Upper lobe of right lung (tissue), 1 donor: ENCODE results near the gene NEAT1. TPM values are rescaled to one million over a fixed set of nuclear protein-coding genes. Genes with fewer than 3 reads are reported as not detected.
"Not testable (repeated sequence)": the region's sequence is repeated elsewhere in the genome, so short reads cannot be mapped to it uniquely, and the experiment has no call there.

ENCODE experiments used
- ATAC-seq: fragments of 200-7000 bp; cut with Tn5 transposase; one replicate; pipeline ENCODE4 v1.9.1; 2020; ENCODE audit warnings: mild to moderate bottlenecking, moderate library complexity
- DNase-seq: peaks from one replicate; pipeline ENCODE4 v3.0.0-alpha.2; 2020
- H3K27ac ChIP-seq: fragments of 200-600 bp; one replicate; pipeline ENCODE4 v1.8.0; 2022
- H3K27me3 ChIP-seq: fragments of 200-600 bp; one replicate; pipeline ENCODE4 v1.8.0; 2022; ENCODE audit warnings: mild to moderate bottlenecking
- H3K36me3 ChIP-seq: fragments of 200-600 bp; one replicate; pipeline ENCODE4 v1.8.0; 2022
- H3K4me1 ChIP-seq: fragments of 200-600 bp; one replicate; pipeline ENCODE4 v1.8.0; 2022
- H3K4me3 ChIP-seq: fragments of 200-600 bp; one replicate; pipeline ENCODE4 v1.8.0; 2022; ENCODE audit warnings: mild to moderate bottlenecking
- H3K9me3 ChIP-seq: fragments of 200-600 bp; one replicate; pipeline ENCODE4 v1.8.0; 2022
- intact Hi-C: fragments of 100-400 bp; cut with DNase I; formaldehyde crosslinking; loops from one replicate; pipeline ENCODE4 v1.11.0; 2022
- total RNA-seq: library from RNA; stranded (reverse); fragmentation: NEBNext Ultra II Directional; extraction: Animal tissue kit (Norgen Biotek cat#: 25700); gene quantifications from one replicate; pipeline ENCODE4 v1.2.1, GENCODE V29; 2021
- TF ChIP-seq, protein P1 (sequence below): fragments of 200-600 bp; IDR thresholded peaks from one replicate; pipeline ENCODE4 v1.8.0; 2022; ENCODE audit warnings: antibody characterized with exemption
- donor health status: DM: no; HTN: yes; CAD: no; lungs with severe emphysema.

The NEAT1 gene
- total RNA-seq, 1 donor from 2014 or later, result 1,120 TPM

GRCh38 chr11:65448074-65448417, 25.4 kb downstream of the NEAT1 start:
- peaks cover 4% of the 10 kb centered on the region for H3K4me1 ChIP-seq
- H3K9me3 ChIP-seq, result no peaks in the 10 kb centered on the region
- intact Hi-C loops, result no loop called here
- H3K36me3 ChIP-seq, result peaks cover 19% of the 10 kb centered on the region
- TF ChIP-seq, protein P1, sequence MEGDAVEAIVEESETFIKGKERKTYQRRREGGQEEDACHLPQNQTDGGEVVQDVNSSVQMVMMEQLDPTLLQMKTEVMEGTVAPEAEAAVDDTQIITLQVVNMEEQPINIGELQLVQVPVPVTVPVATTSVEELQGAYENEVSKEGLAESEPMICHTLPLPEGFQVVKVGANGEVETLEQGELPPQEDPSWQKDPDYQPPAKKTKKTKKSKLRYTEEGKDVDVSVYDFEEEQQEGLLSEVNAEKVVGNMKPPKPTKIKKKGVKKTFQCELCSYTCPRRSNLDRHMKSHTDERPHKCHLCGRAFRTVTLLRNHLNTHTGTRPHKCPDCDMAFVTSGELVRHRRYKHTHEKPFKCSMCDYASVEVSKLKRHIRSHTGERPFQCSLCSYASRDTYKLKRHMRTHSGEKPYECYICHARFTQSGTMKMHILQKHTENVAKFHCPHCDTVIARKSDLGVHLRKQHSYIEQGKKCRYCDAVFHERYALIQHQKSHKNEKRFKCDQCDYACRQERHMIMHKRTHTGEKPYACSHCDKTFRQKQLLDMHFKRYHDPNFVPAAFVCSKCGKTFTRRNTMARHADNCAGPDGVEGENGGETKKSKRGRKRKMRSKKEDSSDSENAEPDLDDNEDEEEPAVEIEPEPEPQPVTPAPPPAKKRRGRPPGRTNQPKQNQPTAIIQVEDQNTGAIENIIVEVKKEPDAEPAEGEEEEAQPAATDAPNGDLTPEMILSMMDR, result no peak
- H3K27me3 ChIP-seq, result no peaks in the 10 kb centered on the region
- ATAC-seq, result no peak
- no peak overlapping the region for H3K4me3 ChIP-seq
- no peak for DNase-seq
- peak overlapping the region; percentile 26 for H3K27ac ChIP-seq

- TF ChIP-seq, protein P1, result no peak
- peak; percentile 36 for ATAC-seq
- H3K4me1 ChIP-seq, result peaks cover 4% of the 10 kb centered on the region
- H3K36me3 ChIP-seq, result peaks cover 13% of the 10 kb centered on the region
- no peaks in the 10 kb centered on the region for H3K9me3 ChIP-seq
- intact Hi-C loops, result no loop called here
- peak overlapping the region; percentile 26 for H3K27ac ChIP-seq
- H3K27me3 ChIP-seq, result no peaks in the 10 kb centered on the region
- no peak for DNase-seq
- H3K4me3 ChIP-seq, result no peak overlapping the region
These were observed 26.0 kb downstream of the NEAT1 start for GRCh38 chr11:65448418-65449105.

- not testable (repeated sequence) for H3K27ac ChIP-seq, H3K4me3 ChIP-seq, DNase-seq, H3K27me3 ChIP-seq, H3K4me1 ChIP-seq, ATAC-seq, H3K9me3 ChIP-seq, H3K36me3 ChIP-seq
- intact Hi-C loops, result loop anchor here (10.0 kb wide), 1 partner anchor 76 kb away; no protein-coding TSS in a partner anchor
These were observed 28.7 kb downstream of the NEAT1 start for GRCh38 chr11:65451301-65451700.

DNA sequence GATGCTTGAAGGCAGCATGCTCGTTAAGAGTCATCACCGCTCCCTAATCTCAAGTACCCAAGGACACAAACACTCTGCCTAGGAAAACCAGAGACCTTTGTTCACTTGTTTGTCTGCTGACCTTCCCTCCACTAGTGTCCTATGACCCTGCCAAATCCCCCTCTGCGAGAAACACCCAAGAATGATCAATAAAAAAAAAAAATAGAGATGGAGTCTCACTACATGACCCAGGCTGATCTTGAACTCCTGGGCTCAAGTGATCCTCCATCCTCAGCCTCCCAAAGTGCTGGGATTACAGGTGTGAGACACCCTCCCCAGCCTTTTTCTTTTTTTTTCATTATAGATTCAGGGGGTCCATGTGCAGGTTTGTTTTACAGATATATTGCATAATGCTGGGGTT, 29.7 kb downstream of the NEAT1 start:
- DNase-seq, H3K36me3 ChIP-seq, H3K4me3 ChIP-seq, H3K27me3 ChIP-seq, H3K4me1 ChIP-seq, ATAC-seq, H3K9me3 ChIP-seq: not testable (repeated sequence)
- peak overlapping the region; percentile 11 for H3K27ac ChIP-seq
- intact Hi-C loops, result loop anchor here (10.0 kb wide), 1 partner anchor 77 kb away; no protein-coding TSS in a partner anchor

- no peak for ATAC-seq
- peak overlapping the region; percentile 11 for H3K27ac ChIP-seq
- no peaks in the 10 kb centered on the region for H3K36me3 ChIP-seq
- no peak overlapping the region for H3K4me3 ChIP-seq
- H3K4me1 ChIP-seq, result peaks cover 9% of the 10 kb centered on the region
- DNase-seq, result no peak
- intact Hi-C loops, result loop anchor here (10.0 kb wide), 1 partner anchor 78 kb away; no protein-coding TSS in a partner anchor
- no peaks in the 10 kb centered on the region for H3K9me3 ChIP-seq
- no peaks in the 10 kb centered on the region for H3K27me3 ChIP-seq
- TF ChIP-seq, protein P1, result no peak
These were observed 30.4 kb downstream of the NEAT1 start for GRCh38 chr11:65452806-65453490.

- intact Hi-C loops, result loop anchor here (10.0 kb wide), 1 partner anchor 80 kb away; no protein-coding TSS in a partner anchor
- H3K36me3 ChIP-seq, result no peaks in the 10 kb centered on the region
- H3K4me3 ChIP-seq, result peak overlapping the region; percentile 63
- no peaks in the 10 kb centered on the region for H3K9me3 ChIP-seq
- peak overlapping the region; percentile 78 for H3K27ac ChIP-seq
- no peak for DNase-seq
- no peaks in the 10 kb centered on the region for H3K27me3 ChIP-seq
- TF ChIP-seq, protein P1, result no peak
- H3K4me1 ChIP-seq, result peaks cover 9% of the 10 kb centered on the region
- no peak for ATAC-seq
These were observed 31.7 kb downstream of the NEAT1 start for GRCh38 chr11:65454311-65454695.
